GM19452 (cell line): ENCODE results near the gene GDAP2.

Experiments used
- ATAC-seq: cut with Tn5 transposase; IDR thresholded peaks from one replicate; pipeline ENCODE4 v1.9.1; 2021; ENCODE audit not compliant: unreplicated experiment

The GDAP2 gene

DNA sequence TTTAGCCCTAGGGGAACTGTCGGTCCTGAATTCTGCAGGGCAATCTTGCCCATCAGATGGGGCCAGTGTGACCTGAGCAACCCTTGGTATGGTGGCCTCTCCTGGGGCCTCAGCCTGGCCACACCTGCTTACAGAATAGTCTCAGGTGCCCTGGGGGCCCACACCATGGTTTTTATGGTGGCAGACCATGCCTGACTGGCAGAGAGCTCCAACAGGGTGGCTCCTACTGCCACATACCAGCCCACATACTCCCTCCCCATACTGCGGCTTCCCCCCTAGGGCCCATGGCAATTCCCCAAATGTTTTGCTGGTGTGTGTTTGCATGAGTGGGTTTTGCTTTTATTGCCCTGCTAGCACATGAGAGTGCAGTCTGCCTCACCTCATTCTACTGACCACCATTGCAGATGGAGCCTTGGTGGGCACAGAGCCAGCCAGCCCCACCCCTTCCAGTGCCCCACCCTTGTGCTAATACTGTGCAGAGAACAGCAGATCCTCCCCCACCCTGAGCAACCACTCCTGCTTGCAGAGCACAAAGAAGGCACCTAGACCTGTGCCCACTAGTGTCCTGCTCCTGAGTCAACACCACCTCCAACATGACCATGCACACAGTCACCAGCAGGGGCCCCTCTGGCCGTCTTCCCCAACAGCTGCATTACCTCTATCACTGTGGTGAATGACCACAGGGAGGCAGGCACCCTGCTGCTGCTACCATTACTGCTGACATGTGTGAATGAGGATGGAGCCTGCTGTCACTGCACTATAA is 86.8 kb downstream of the GDAP2 start:
- no peak for ATAC-seq

DNA sequence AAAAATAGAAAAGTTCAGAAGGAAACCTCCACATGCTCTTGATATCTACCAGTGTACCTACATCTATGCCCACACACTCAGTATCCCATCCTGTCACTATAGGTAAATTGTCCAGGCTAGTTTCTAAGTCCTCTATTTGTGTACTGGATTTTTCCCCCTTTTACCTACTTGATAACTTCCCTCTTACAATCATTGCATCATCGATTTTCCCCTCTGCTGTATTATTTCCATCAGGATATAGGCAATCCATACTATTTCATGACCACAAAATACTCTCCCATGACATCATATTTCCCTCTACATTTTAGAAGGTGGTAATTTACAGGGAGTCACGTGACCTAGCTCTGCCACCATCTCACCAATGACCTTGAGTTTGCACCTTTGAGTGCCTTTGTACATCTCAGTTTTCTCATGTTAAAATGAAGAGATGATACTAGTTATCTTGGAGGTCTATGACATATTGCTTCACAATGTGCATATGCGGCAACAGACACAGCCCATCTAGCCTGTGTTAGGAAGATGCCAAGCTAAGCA is 88.2 kb downstream of the GDAP2 start:
- no peak for ATAC-seq

DNA sequence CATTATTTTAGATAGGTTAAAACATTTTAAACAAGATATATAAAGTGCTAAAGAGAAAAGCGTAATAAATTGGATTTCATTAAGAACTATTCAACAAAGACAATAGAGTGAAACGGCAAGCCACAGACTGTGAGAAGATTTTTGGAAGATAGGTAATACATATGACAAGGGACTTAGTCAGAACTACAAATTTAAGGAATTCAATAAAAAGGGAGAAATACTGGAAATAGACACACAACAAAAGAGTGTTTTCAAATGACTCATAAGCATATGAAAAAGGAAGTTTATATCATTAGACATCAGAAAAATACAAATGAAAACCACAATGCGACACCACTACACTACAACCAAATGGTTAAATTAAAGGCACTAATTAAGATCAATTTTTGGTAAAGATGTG is 90.5 kb downstream of the GDAP2 start:
- no peak for ATAC-seq

DNA sequence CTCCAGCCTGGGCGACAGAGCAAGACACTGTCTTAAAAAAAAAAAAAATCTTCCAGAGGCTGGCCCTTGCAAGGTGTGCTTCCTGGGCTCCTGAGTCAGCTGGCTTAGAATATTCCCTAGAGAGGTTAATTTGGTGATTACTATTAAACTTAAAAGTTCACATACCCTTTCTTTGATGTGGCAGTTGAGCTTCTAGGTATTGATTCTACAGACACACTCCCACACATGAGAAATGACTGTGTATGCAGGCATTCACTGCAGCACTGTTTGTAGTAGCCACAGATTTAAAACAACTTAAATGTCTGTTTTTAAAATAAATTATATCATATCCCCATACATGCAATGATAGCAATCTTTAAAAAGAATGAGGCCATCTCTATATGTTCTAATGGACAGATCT is 93.4 kb downstream of the GDAP2 start:
- no peak for ATAC-seq

DNA sequence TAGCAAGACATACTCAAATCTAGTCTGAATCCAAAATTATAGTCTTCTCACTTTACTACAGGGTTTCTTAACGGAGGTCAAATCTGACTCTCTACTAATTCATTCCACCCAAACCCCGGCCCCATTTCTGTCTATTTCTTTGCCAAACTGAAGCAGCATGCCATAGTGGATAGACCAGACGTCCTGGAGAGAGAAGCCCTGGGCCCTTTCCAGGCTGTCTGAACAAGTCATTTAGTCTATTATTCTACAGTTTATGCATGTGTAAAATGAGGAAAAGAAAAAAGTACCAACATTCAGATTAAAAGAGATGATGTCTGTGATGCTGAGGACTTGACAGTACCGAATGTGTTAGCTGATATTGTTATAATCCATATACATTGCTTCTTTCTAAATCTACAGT is 95.0 kb downstream of the GDAP2 start:
- ATAC-seq, result no peak

DNA sequence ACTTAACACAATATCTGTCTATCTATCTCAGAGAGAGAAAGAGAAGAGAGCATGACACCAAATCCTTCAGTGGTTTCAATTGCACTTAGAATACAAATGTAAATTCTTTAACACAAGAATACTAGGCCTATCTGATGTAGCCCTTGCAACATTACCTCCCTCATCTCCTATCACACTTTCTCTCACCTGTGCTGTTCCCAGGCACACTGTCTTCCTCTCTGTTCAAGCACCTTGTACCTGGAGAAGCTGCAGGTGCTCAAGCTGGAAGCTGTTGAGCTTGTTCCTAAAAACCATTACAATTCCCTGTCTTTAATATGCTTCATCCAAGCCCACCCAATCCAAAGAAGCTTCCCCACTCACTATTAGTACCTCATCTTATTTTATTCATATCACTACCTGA is 97.0 kb downstream of the GDAP2 start:
- ATAC-seq, result no peak

DNA sequence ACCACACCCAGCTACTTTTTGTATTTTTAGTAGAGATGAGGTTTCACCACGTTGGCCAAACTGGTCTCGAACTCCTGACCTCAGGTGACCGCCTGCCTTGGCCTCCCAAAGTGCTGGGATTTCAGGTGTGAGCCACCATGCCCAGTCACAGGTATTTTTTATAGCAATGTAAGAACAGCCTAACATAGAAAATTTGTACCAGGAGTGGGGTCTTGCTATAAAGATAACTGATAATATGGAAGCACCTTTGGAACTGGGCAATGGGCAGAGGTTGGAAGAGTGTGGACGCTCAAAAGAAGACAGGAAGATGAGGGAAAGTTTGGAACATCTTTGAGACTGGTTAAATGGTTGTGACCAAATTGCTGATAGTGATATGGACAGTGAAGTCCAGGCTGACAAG is 99.2 kb downstream of the GDAP2 start:
- ATAC-seq, result no peak

DNA sequence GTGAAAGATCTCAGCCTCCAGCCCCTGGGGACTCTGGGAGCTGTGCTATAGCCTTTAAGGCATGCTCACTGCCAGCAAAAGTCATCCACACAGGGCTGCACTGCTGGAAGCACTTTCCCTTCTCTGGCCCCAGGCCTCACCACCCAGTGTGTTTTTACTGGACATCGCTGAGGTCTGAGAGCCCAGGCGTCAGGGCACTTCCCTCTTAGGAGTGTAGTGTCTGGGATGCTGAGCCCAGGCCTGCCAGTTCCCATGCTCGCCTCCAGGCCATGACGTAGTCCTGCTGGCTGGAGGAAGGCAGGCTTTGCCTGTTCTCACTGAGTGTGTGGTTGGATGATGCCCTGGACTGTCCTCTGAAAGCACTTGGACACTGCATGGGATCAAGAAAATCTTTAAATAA is 101.2 kb downstream of the GDAP2 start:
- no peak for ATAC-seq

DNA sequence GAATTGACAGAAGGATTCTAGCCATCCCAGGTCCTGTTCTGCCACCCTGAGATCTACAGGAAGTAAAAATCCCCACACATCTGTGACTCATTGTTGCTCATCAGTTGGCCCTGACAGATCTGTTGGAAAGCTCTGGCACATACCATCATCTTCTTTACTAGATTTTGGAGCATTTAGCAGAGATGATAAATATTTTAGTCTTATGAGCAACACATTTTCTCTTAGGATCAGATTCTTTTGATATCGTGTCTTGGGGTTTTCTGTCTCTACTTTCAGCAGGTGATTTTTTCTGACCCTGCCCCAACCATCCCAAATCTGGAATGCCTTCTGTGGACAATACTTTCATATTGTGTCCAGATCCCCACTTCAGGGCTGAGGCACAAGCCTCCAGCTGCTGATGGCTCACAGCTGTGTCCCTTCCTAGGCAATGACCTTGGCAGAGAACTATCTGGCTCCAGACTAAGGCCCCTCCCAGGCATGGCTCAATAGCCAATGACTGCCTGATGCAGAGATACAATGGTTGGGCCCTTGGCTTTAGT is 102.8 kb downstream of the GDAP2 start:
- no peak for ATAC-seq

DNA sequence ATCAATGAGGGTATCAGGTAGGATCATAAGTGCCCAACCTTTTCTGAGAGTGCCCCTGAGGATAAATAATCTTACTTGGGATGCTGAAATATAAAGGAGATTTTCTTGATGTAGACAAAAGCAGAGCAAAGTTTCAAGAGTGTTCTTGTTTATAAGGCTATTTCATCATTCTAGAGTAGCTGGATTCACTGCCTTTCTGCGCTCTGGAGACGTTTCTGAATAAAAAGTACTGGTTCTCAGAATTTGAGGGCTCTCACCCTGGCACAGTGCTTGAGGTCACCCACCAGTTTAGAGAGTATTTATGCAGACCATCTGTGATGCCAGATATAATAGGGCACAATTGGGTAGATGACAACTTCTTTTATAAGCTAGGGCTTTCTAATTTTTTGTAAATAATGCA is 103.3 kb downstream of the GDAP2 start:
- ATAC-seq, result no peak

DNA sequence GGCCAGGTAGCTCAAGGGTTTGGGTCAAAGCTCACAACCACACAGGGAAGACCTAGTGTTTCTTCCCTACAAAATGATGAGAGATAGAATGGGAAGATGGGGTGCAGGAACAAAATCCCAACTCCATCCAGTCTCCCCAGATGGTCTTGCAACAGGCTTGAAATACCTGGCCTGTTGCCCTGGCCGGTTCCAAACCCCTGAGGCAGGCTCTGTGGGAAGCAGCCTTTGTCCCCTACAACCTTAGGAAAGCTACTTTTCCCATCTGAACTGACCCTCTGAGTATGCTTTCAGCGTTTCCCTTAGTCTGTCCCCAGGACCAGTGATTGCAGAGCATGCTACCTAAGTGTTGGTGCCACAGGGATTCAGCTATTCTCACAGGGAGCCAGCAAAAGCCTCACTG is 104.0 kb downstream of the GDAP2 start:
- ATAC-seq, result no peak

DNA sequence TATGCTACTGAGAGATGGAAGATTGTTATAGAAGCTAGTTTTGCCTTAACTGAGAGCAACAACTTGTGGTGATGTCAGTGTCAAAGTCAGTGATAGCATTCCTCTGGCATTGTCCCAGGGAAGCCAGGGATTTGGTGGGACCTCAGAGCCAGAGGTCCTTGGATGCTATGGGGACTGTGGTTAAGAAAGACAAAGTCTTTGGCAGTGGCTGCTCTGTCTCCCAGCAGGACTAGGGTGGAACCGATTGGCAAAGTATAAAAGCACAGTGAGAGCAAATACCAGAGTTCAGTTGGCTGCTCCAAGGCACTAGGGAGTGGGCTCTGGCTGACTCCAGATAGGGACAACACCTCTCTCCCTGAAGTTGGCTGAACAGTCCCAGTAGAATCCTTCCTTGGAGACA is 104.8 kb downstream of the GDAP2 start:
- ATAC-seq, result no peak

DNA sequence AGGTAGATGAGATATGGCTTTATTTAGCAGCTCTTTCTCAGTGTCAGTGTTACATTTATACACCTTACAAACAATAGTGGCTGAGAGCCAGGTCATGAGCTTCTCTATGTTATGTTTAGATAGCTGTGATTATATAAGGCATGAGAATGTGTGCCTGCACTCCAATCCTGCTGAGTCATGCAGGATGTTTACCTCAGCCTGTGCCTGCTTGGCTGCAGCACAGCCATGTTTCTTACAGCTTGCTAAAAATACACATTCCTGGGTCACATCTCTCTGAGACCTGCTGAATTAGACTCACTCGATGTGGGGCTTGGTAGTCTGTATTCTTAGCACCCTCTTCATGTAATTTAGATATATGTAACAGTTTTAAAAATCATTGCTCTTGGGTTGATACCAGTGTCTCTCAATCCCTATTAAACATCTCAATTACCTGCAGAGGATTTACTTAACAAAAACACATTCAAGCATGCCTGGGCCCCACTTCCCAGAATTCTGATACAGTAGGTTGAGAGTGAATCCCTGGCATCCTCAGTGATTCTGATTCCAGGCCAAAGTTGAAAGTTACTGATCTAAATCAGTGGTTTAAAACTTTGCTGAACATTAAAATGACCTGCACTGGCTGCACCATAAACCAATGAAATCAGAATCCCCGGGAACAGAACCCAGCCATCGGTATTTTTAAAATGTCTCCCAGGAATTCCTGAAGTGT is 107.5 kb downstream of the GDAP2 start:
- no peak for ATAC-seq

DNA sequence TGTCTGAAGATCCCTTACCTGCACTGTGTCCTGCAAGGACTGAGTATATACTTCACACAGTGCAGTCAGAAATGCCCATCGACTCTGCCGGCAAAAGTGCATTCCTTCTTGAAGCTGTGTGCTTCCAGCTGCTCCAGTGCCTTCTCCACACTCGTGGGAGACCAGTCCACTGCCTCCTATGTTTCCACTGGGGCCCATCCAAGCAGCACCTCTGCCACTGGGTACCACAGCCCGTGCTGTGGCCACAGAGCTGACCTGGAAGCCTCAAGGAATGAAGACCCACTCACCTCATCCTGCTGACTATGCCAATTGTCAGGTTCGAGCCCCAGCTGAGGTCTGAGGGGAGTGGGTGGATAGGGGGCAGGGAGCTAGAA is 108.1 kb downstream of the GDAP2 start:
- no peak for ATAC-seq

DNA sequence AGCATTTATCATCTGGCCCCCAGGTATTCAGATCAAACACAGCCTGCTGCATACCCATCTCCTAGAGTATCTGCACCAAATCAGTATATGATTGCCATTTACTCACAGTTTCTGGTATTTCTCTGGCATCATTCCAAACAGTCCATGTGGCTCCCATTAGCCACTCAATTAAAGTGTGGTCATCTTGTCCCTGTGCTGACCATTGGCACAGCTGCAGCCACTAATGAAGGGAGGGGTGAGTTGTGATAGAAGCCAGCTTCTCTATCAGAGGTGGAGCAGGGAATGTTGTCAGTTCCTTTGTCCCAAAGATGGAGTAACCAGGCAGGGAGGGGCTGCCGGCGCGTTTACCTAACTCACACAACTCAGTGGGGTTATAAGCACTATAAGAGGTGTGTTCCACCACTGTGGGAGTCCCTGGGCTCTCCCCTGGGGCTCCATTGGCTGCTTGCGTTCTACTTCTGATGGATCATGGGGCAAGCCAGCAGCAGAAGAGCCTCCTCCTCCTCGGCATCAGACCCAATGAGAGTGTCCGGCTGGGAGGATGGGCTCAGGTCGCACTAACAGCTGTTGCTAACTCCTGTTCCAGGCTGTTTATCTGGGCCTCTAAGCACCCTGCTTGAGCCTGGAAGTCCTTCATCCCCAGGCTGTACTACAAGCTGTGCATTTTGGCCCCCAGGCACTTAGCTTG is 108.6 kb downstream of the GDAP2 start:
- ATAC-seq, result no peak

DNA sequence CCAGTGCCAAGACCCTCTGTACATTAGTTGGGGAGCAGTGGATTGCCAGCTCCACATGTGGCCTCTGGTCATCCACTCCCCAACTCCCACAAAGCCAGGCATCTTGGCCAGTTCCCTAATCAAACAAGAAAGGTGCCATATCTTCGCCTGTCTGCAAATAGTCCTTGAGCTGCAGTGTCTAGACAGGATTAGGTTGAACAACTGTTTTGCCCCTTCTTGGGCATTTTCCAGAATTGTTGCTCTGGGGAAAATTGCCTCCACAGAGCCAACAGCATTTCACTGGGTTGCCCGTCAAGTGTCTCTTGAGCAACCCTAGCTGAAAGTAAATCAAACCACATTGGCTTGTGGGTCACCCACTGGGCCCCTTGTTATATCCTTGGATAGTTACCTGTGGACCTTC is 109.3 kb downstream of the GDAP2 start:
- ATAC-seq, result no peak

DNA sequence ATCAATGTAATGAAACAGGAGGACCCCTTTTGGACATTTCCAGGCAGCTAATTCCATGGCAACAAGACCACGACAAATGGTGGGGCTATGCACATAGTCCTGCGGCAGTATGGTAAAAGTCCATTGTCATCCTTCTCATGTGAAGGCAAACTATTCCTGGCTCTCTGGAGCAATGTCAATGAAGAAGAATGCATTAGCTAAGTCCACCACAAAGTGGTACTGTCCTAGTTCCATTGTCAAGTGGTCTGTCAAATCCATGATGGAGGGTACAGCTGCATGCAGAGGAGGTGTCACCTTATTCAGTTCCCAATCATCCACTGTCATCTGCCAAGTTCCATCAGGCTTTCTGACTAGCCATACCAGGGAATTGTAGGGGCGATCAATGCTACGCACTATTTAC is 110.1 kb downstream of the GDAP2 start:
- no peak for ATAC-seq

DNA sequence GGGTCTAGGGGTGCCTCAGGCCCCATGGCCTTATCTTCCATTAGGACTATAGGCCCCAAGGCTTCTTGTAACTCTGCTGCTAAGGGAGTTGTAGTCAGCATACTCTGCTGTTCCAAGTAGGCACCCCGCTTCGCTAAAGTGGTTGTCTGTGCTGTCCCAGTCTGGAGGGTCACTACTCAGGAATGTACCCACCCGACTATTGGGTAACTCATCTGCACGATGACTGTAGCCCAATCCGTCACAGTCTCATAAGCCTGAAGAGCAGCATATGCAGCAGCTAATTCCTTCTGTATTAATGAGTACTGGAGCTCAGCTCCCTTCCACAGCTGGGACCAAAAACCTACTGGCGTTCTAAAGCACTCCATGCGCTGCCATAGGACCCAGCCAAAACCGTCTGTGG is 111.0 kb downstream of the GDAP2 start:
- no peak for ATAC-seq

DNA sequence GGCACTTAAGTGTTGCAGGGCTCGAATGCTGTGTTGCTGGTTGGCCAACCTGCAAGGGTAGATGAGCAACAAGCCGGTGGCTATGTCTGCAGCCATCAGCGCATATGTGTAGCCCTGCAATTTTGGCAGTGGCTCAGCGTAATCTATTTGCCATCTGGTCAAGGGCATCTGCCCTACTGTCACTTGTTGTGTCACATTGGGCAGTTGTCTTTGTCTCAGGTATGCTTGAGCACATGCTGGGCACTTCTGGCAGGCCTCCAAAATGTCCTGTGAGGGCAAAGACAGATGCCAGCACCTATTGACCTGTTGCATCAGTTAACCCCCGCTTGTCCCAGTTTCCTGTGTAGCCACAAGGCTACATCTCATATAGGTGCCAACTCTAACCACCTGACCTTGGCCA is 111.8 kb downstream of the GDAP2 start:
- no peak for ATAC-seq

DNA sequence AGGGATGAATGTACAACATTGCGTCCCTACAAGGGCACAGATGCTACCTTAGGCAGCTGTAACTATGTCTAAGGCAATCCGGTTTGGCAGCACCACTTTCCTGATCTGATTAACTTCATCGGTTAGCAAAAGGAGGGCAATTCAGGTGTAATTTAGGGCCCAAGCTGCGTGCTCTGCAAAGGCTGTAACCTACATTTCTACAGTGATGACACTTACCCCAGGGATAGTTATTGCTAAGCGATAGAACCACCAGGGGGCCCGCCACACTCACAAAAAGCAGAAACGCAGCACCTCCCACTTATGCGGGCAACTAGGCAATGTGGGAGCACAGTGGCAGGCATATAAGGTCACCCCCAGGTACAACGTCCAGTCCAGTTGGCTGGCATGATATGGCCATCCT is 113.5 kb downstream of the GDAP2 start:
- no peak for ATAC-seq

DNA sequence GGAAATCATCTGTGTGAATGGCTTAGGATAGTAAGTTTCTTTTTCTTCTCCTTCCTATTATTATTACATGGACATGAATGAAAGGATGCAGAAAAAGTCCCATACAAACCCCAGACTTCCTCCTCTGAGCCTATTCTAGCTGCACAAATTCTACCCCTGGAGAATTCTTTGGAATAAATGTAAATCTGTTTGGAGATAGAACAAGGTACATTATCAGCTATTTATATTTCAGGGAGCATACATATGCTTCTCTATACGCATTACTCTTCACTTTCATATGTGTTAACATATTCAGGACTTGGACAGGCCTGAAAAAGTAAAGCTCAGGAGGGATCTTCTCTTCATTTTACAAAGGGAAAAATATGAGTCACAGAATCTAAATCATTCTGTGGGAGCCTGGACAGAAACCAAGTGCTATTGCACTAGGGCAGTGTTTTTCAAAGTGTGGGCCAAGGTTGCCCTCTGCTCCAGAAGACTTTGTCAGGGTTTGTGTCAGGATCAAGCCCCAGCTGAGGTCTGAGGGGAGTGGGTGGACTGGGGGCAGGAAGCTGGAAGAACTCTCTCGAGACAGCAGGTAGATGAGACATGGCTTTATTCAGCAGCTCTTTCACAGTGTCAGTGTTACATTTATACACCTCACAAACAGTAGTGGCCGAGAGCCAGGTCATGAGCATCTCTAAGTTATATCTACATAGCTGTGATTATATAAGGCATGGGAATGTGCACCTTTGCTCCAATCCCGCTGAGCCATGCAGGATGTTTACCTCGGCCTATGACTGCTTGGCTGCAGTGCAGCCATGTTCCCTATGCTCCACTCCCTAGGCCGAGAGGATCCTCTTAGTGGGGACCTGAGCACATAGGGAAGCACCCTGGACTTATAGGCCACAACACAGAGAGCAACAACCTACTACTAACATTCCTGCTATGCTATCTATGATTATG is 114.3 kb downstream of the GDAP2 start:
- ATAC-seq, result no peak
